ENCODE data around the gene OSBPL1A.

GRCh38 chr18:24188120-24188519 lies 209.5 kb downstream of the OSBPL1A start:
- TF ChIP-seq POLR2A (IDR thresholded peaks at IDR 0.05) (no peak), CTCF (IDR thresholded peaks at IDR 0.05) (no peak)
